NCI-H2107 (cell line): ENCODE results near the gene FOXC1.

Source experiments
- DNase-seq: peaks from one replicate; lab custom pipeline; 2025; lab: John Stamatoyannopoulos, UW

The FOXC1 gene

GRCh38 chr6:1600063-1600763, 9.5 kb upstream of the FOXC1 start:
- DNase-seq = no peak

GRCh38 chr6:1600764-1601157, 9.0 kb upstream of the FOXC1 start:
- no peak for DNase-seq

DNA sequence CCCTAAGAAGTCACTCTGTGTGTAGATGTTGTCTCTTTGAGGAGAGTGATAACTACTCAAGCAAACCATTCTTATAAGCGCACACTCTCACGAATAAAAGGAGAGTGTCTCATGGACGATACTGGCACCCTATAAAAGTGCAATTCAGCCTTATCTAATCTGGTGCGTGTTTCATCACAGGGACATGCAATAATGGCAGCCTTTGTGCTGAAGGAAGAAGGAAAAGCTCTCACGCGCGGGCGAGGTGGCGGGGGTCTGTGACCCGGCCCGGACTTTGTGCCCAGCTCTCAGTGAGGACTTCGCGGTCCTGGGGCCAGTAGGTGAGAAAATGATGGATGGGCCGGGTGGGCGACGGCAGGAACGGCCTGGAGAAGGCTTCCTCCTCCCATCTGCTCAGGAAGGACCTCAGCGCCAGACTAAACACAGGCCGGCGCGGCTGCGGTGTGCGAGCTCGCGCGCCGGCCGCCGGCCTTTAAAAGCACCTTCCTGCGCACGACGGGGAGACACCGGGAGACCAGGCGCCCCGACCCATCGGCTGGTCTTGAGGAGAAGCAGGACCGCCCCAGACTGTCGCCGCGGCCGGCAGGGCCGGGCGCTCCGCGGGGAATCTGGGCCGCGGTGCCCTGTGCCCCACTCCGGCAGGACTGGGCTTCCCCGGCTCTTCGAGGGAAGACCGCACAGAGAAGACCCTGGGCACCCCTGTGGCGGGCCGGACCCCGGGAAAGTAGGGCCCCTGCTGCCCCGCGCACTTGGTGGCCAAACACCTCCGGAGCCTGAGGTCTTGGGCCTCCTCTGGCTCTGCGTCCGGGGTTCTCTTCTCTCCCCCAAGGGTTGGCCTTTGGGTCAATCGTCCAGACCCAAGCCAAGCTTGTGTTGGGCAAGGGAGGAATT, 8.3 kb upstream of the FOXC1 start:
- no peak for DNase-seq

DNA sequence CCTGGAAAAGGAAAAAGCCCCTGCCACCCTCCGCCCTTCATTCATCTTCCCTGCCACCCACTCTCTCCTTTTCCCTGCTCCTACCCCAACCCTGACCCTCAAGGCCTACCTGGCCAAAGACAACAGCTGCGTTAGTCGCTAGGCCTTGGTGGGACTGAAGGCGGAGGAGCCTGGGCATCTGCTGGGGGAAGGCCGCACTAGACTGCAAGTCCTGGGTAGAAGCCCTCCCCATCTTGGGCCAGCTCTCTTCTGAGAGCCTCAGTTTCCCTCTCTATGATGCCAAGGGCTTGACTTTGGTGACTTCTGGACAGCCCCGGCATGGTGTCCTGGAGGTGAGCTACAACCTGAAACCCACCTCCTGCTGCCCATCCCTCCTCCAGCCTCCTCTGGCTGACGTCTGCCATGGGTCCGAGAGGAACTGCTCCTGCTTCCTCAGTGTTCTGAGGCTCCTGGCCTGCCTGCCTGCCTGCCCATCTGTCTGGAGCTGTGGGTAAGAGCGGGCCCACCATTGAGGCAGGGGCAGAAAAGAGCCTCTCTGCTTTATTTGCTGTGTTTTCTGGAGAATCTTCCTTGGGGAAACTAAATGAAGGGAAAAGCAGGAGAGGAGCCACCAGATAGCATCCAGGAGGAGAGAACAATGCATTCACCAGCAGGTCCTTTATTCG, 7.5 kb upstream of the FOXC1 start:
- no peak for DNase-seq

- DNase-seq = no peak
Observed at GRCh38 chr6:1603708-1604107, 6.0 kb upstream of the FOXC1 start.

DNA sequence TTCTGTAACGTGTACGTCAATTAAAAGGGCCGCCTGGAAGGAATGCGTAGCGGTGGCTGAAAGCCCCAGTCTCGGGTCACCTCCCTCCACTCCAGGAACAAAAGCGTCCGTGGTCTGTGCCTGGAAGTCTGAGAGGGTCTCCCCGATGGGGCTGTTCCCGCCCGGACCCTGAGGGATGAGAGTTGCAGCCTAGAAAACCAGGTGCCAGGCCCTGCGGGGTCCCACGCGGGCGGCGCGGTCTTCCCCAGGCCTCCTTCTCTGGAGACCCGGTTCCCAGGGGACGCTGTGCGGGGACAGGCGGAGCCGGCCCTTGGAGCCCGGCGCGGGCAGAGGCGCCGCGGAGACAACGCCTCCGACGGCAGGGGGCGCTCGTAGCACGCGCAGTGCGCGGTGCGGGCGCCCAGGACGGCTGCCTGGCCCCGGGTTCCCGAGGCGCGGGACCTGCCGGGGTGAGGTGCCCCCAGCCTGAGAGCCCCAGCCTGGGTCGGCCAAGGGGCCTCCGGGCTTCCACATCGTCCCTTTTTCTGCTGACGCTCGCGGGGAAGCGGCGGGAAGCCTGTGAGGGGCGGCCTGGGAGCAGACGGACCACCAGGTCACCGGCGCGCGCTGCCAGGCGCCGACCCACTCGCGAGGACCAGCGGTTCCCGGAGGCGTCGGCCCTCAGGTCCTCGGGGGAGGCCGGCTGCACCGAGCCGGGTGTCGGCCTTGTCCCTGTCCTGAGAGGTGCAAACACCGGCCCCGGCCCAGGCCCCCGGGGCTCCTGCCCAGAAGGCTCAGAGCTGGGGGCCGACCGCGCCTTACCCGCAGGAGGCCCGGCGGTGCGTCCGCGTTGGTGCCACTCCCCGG, 5.3 kb upstream of the FOXC1 start:
- DNase-seq = no peak

- no peak for DNase-seq
Observed at GRCh38 chr6:1605004-1605892, 4.5 kb upstream of the FOXC1 start.

DNA sequence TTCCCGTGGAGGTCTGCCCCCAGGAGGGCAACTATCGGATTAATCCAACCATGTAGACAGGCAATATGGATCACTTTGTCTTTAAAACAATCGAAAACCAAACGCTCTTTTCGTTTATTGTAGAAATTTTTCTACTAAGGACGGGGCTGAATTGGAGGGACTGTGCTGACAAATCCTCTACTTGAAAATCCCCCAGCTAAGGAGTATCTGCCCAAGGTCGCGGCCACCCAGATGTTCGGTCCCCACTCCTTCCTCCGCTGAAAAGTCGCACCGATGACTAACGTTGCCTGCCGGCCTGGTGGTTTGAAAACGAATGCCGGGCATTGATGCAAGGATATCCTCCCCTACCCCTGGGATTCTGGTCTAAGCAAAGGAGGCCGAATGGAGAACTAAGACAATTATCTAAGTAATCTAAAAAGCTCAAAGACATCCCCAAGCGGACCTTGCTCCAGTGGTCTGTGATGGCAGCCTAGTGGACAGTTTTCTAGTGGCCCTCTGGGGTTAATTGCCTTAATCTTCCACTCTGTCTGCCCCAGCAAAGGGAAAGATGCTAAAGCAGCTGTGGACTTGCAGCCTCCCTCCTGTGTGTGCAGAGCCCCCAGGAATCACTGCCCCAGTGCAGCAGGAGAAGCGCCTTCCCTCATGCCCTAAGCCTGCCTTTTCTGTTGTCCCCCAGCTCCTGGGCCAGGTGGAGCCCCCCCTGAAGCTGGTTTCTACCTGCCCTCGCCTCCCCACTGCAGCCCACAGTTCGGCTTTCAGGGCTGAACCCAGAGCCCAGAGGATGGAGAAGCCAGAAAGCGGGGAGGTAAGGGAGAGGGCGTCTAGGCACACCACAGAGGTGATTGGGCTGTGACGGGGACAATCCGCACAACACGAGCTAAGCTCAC, 3.6 kb upstream of the FOXC1 start:
- DNase-seq = no peak

GRCh38 chr6:1606780-1607515, 2.8 kb upstream of the FOXC1 start:
- no peak for DNase-seq

DNA sequence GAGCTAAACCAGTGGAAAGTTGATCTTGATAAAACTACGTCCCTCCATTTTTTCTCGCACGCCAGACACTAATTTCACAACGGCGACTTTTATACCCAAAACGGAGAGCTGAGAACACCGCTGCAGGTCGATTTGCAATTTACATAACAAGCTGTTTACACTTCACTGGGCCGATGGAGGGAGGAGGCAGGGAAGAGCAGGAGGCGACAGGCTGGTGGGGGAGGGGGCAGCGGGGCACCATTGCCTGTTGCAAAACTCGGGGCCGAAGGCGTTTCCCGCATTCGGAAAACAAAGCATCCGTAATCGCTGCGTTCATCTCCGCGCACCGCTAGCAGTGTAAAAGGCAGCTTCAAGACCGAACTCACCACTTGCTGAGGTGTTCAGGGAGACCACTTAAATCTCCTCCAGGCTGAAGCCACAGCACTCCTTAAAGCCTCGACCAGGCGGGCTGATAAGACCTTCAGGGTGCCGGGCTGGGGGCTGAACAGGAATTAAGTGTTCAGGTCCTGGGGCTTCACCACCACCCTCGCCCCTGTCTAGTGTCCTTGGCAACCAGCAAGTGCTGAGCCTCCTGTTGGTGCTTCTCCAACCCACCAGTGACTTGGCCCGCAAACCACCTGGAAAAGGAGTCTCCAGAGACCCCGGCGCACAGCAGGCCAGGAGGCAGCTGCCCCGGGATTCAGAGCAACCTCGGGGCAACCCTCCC, 2.0 kb upstream of the FOXC1 start:
- no peak for DNase-seq

- no peak for DNase-seq
Observed at GRCh38 chr6:1608222-1609040, 1.3 kb upstream of the FOXC1 start.

DNA sequence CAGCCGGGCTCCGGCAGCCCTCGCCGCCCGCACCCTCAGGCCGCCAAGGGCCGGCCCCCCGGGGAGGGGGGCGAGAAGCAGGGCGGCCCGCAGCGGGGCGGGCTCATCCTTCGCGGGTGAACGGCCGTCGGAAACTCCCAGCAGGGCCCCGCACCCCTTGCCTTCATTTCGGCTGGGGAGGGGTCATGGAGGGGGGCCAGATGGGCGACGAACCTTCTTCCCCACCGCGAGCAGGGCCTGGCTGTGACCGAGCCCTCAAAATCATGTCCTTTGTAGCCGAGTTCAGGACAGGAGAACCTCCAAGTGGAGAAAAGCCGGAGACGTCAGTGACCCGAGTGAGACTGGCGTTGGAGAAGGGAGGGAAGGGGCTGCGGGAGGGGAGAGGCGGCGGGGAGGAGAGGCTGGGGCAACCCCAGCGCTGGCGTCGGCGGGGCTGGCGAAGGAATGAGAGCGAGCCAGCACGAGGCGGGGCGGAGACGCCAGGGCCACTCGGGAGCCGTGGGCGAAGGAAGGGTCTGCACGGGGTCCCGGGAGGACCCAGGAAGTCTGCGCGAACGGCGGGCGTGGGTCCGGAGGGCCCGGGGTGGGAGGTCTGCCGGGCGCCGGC, 571 bp upstream of the FOXC1 start:
- DNase-seq = no peak

GRCh38 chr6:1610497-1611321, 994 bp downstream of the FOXC1 start:
- DNase-seq = no peak

- DNase-seq = no peak
Observed at GRCh38 chr6:1611322-1611571, 1.5 kb downstream of the FOXC1 start.

DNA sequence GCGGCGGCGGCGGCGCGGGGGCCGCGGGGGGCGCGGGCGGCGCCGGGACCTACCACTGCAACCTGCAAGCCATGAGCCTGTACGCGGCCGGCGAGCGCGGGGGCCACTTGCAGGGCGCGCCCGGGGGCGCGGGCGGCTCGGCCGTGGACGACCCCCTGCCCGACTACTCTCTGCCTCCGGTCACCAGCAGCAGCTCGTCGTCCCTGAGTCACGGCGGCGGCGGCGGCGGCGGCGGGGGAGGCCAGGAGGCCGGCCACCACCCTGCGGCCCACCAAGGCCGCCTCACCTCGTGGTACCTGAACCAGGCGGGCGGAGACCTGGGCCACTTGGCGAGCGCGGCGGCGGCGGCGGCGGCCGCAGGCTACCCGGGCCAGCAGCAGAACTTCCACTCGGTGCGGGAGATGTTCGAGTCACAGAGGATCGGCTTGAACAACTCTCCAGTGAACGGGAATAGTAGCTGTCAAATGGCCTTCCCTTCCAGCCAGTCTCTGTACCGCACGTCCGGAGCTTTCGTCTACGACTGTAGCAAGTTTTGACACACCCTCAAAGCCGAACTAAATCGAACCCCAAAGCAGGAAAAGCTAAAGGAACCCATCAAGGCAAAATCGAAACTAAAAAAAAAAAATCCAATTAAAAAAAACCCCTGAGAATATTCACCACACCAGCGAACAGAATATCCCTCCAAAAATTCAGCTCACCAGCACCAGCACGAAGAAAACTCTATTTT, 2.0 kb downstream of the FOXC1 start:
- DNase-seq = no peak
